ENCODE results near the gene APLNR.

DNA sequence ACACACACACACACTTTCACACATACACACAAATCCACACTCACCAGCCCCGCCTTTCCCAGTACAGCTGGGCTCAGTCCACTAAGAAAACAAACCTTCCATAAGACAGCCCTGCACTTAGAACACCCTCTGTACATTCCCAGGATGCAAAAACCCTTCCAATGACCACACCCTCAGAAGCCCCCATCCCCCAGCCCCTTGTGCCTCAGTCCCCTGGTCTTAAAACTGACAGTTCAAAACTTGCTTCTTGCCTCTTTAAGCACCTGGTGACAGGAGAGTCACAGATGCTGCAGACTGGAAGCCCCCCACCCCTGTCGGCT is 23.0 kb downstream of the APLNR start:
- no peak for TF ChIP-seq EZH2 (IDR thresholded peaks at IDR 0.05; ENCODE audit: borderline replicate concordance, insufficient read depth, low read depth, low read length, poor library complexity, severe bottlenecking)
- TF ChIP-seq, protein P1, sequence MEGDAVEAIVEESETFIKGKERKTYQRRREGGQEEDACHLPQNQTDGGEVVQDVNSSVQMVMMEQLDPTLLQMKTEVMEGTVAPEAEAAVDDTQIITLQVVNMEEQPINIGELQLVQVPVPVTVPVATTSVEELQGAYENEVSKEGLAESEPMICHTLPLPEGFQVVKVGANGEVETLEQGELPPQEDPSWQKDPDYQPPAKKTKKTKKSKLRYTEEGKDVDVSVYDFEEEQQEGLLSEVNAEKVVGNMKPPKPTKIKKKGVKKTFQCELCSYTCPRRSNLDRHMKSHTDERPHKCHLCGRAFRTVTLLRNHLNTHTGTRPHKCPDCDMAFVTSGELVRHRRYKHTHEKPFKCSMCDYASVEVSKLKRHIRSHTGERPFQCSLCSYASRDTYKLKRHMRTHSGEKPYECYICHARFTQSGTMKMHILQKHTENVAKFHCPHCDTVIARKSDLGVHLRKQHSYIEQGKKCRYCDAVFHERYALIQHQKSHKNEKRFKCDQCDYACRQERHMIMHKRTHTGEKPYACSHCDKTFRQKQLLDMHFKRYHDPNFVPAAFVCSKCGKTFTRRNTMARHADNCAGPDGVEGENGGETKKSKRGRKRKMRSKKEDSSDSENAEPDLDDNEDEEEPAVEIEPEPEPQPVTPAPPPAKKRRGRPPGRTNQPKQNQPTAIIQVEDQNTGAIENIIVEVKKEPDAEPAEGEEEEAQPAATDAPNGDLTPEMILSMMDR (IDR thresholded peaks at IDR 0.05) = no peak
